ENCODE data around the gene SPTBN1.

SPTBN1 gene

GRCh38 chr2:54653572-54654204, 197.6 kb downstream of the SPTBN1 start:
- peaks cover 51% of the 10 kb centered on the region for H3K36me3 ChIP-seq (ENCODE audit: control insufficient read depth, insufficient read depth, low read length)
- no peaks in the 10 kb centered on the region for H3K9me3 ChIP-seq (ENCODE audit: control insufficient read depth, insufficient read depth, low read length)
- H3K9ac ChIP-seq (ENCODE audit: low read depth, low read length), result no peak overlapping the region
- H3K4me1 ChIP-seq (ENCODE audit: control insufficient read depth, insufficient read depth, low read length), result no peaks in the 10 kb centered on the region
- H3K4me3 ChIP-seq (ENCODE audit: low read depth, low read length), result no peak overlapping the region
- no peaks in the 10 kb centered on the region for H3K27me3 ChIP-seq (ENCODE audit: control insufficient read depth, insufficient read depth, low read length)

GRCh38 chr2:54655046-54655809, 199.1 kb downstream of the SPTBN1 start:
- no peak overlapping the region for H3K4me3 ChIP-seq (ENCODE audit: low read depth, low read length)
- no peaks in the 10 kb centered on the region for H3K4me1 ChIP-seq (ENCODE audit: control insufficient read depth, insufficient read depth, low read length)
- peaks cover 51% of the 10 kb centered on the region for H3K36me3 ChIP-seq (ENCODE audit: control insufficient read depth, insufficient read depth, low read length)
- no peaks in the 10 kb centered on the region for H3K27me3 ChIP-seq (ENCODE audit: control insufficient read depth, insufficient read depth, low read length)
- no peak overlapping the region for H3K9ac ChIP-seq (ENCODE audit: low read depth, low read length)
- H3K9me3 ChIP-seq (ENCODE audit: control insufficient read depth, insufficient read depth, low read length), result no peaks in the 10 kb centered on the region

- Histone ChIP-seq H3K9ac (ENCODE audit: low read depth, low read length) (no peak overlapping the region), H3K9me3 (ENCODE audit: control insufficient read depth, insufficient read depth, low read length) (no peaks in the 10 kb centered on the region), H3K4me1 (ENCODE audit: control insufficient read depth, insufficient read depth, low read length) (no peaks in the 10 kb centered on the region), H3K27me3 (ENCODE audit: control insufficient read depth, insufficient read depth, low read length) (no peaks in the 10 kb centered on the region), H3K4me3 (ENCODE audit: low read depth, low read length) (no peak overlapping the region), H3K36me3 (ENCODE audit: control insufficient read depth, insufficient read depth, low read length) (peaks cover 53% of the 10 kb centered on the region)
These were observed 200.7 kb downstream of the SPTBN1 start for GRCh38 chr2:54656863-54657262.

GRCh38 chr2:54657664-54658083, 201.5 kb downstream of the SPTBN1 start:
- H3K27me3 ChIP-seq (ENCODE audit: control insufficient read depth, insufficient read depth, low read length), result no peaks in the 10 kb centered on the region
- no peak overlapping the region for H3K4me3 ChIP-seq (ENCODE audit: low read depth, low read length)
- no peak overlapping the region for H3K9ac ChIP-seq (ENCODE audit: low read depth, low read length)
- no peaks in the 10 kb centered on the region for H3K4me1 ChIP-seq (ENCODE audit: control insufficient read depth, insufficient read depth, low read length)
- H3K36me3 ChIP-seq (ENCODE audit: control insufficient read depth, insufficient read depth, low read length), result peaks cover 53% of the 10 kb centered on the region
- no peaks in the 10 kb centered on the region for H3K9me3 ChIP-seq (ENCODE audit: control insufficient read depth, insufficient read depth, low read length)

GRCh38 chr2:54658564-54659071, 202.5 kb downstream of the SPTBN1 start:
- Histone ChIP-seq H3K4me1 (ENCODE audit: control insufficient read depth, insufficient read depth, low read length) (no peaks in the 10 kb centered on the region), H3K27me3 (ENCODE audit: control insufficient read depth, insufficient read depth, low read length) (no peaks in the 10 kb centered on the region), H3K9me3 (ENCODE audit: control insufficient read depth, insufficient read depth, low read length) (no peaks in the 10 kb centered on the region), H3K9ac (ENCODE audit: low read depth, low read length) (no peak overlapping the region), H3K4me3 (ENCODE audit: low read depth, low read length) (no peak overlapping the region), H3K36me3 (ENCODE audit: control insufficient read depth, insufficient read depth, low read length) (peaks cover 50% of the 10 kb centered on the region)

GRCh38 chr2:54659527-54659926, 203.4 kb downstream of the SPTBN1 start:
- Histone ChIP-seq H3K27me3 (ENCODE audit: control insufficient read depth, insufficient read depth, low read length) (no peaks in the 10 kb centered on the region), H3K4me1 (ENCODE audit: control insufficient read depth, insufficient read depth, low read length) (no peaks in the 10 kb centered on the region), H3K4me3 (ENCODE audit: low read depth, low read length) (no peak overlapping the region), H3K36me3 (ENCODE audit: control insufficient read depth, insufficient read depth, low read length) (peaks cover 43% of the 10 kb centered on the region), H3K9me3 (ENCODE audit: control insufficient read depth, insufficient read depth, low read length) (no peaks in the 10 kb centered on the region), H3K9ac (ENCODE audit: low read depth, low read length) (no peak overlapping the region)

- Histone ChIP-seq H3K36me3 (ENCODE audit: control insufficient read depth, insufficient read depth, low read length) (peaks cover 34% of the 10 kb centered on the region), H3K9ac (ENCODE audit: low read depth, low read length) (no peak overlapping the region)
These were observed 204.6 kb downstream of the SPTBN1 start for GRCh38 chr2:54660752-54661151.

GRCh38 chr2:54663424-54664030, 207.4 kb downstream of the SPTBN1 start:
- Histone ChIP-seq H3K4me3 (ENCODE audit: low read depth, low read length) (no peak overlapping the region), H3K27me3 (ENCODE audit: control insufficient read depth, insufficient read depth, low read length) (no peaks in the 10 kb centered on the region), H3K36me3 (ENCODE audit: control insufficient read depth, insufficient read depth, low read length) (peaks cover 35% of the 10 kb centered on the region), H3K4me1 (ENCODE audit: control insufficient read depth, insufficient read depth, low read length) (peaks cover 8% of the 10 kb centered on the region), H3K9ac (ENCODE audit: low read depth, low read length) (no peak overlapping the region), H3K9me3 (ENCODE audit: control insufficient read depth, insufficient read depth, low read length) (no peaks in the 10 kb centered on the region)

More at GRCh38 chr2:54660752-54661151, 204.6 kb downstream of the SPTBN1 start:
- H3K4me1 ChIP-seq (ENCODE audit: control insufficient read depth, insufficient read depth, low read length), result peaks cover 6% of the 10 kb centered on the region
- H3K27me3 ChIP-seq (ENCODE audit: control insufficient read depth, insufficient read depth, low read length), result no peaks in the 10 kb centered on the region
- no peak overlapping the region for H3K4me3 ChIP-seq (ENCODE audit: low read depth, low read length)
- no peaks in the 10 kb centered on the region for H3K9me3 ChIP-seq (ENCODE audit: control insufficient read depth, insufficient read depth, low read length)

GRCh38 chr2:54664238-54664786, 208.2 kb downstream of the SPTBN1 start:
- Histone ChIP-seq H3K9ac (ENCODE audit: low read depth, low read length) (no peak overlapping the region), H3K9me3 (ENCODE audit: control insufficient read depth, insufficient read depth, low read length) (no peaks in the 10 kb centered on the region), H3K4me3 (ENCODE audit: low read depth, low read length) (no peak overlapping the region), H3K27me3 (ENCODE audit: control insufficient read depth, insufficient read depth, low read length) (no peaks in the 10 kb centered on the region), H3K4me1 (ENCODE audit: control insufficient read depth, insufficient read depth, low read length) (peaks cover 8% of the 10 kb centered on the region), H3K36me3 (ENCODE audit: control insufficient read depth, insufficient read depth, low read length) (peaks cover 29% of the 10 kb centered on the region)

- Histone ChIP-seq H3K9ac (ENCODE audit: low read depth, low read length) (no peak overlapping the region), H3K36me3 (ENCODE audit: control insufficient read depth, insufficient read depth, low read length) (peaks cover 25% of the 10 kb centered on the region), H3K27me3 (ENCODE audit: control insufficient read depth, insufficient read depth, low read length) (no peaks in the 10 kb centered on the region), H3K4me3 (ENCODE audit: low read depth, low read length) (no peak overlapping the region), H3K4me1 (ENCODE audit: control insufficient read depth, insufficient read depth, low read length) (peaks cover 8% of the 10 kb centered on the region), H3K9me3 (ENCODE audit: control insufficient read depth, insufficient read depth, low read length) (no peaks in the 10 kb centered on the region)
These were observed 209.3 kb downstream of the SPTBN1 start for GRCh38 chr2:54665436-54665856.

- Histone ChIP-seq H3K4me1 (ENCODE audit: control insufficient read depth, insufficient read depth, low read length) (peaks cover 8% of the 10 kb centered on the region), H3K4me3 (ENCODE audit: low read depth, low read length) (no peak overlapping the region), H3K27me3 (ENCODE audit: control insufficient read depth, insufficient read depth, low read length) (no peaks in the 10 kb centered on the region), H3K9me3 (ENCODE audit: control insufficient read depth, insufficient read depth, low read length) (no peaks in the 10 kb centered on the region), H3K9ac (ENCODE audit: low read depth, low read length) (no peak overlapping the region), H3K36me3 (ENCODE audit: control insufficient read depth, insufficient read depth, low read length) (peaks cover 20% of the 10 kb centered on the region)
These were observed 210.1 kb downstream of the SPTBN1 start for GRCh38 chr2:54666131-54666633.
